MM.1S (cell line): ENCODE measurements around the gene FAHD1.

Experiments used
- DNase-seq: peaks from one replicate; pipeline ENCODE4 v3.0.0-alpha.2; 2015
- H2AFZ ChIP-seq: fragments of 300-600 bp; sonication (generic); 2 replicates; pipeline ENCODE4 v1.6.0; 2016; ENCODE audit warnings: antibody characterized with exemption, low read length
- H3F3A ChIP-seq: fragments of 300-600 bp; sonication (generic); 2 replicates; pipeline ENCODE4 v1.6.1; 2016; ENCODE audit warnings: mild to moderate bottlenecking, antibody characterized with exemption, low read length, moderate library complexity, mixed read lengths; ENCODE audit not compliant: insufficient read depth
- H3K27ac ChIP-seq: fragments of 300-600 bp; sonication (generic); 2 replicates; pipeline ENCODE4 v1.5.1; 2016; ENCODE audit warnings: mild to moderate bottlenecking, low read length
- H3K27me3 ChIP-seq: fragments of 300-600 bp; sonication (generic); replicated peaks from 2 replicates; pipeline ENCODE4 v1.6.0; 2016; ENCODE audit warnings: low read length; ENCODE audit not compliant: insufficient read depth
- H3K36me3 ChIP-seq: fragments of 300-600 bp; sonication (generic); replicated peaks from 2 replicates; pipeline ENCODE4 v1.6.1; 2016; ENCODE audit warnings: mild to moderate bottlenecking, low read length, mixed read lengths; ENCODE audit not compliant: insufficient read depth
- H3K4me1 ChIP-seq: fragments of 300-600 bp; sonication (generic); 2 replicates; pipeline ENCODE4 v1.6.1; 2016; ENCODE audit warnings: low read length, mixed read lengths
- H3K4me2 ChIP-seq: fragments of 300-600 bp; sonication (generic); 2 replicates; pipeline ENCODE4 v1.6.0; 2016; ENCODE audit warnings: low read depth, low read length
- H3K4me3 ChIP-seq: fragments of 300-600 bp; sonication (generic); 2 replicates; pipeline ENCODE4 v1.5.1; 2016; ENCODE audit warnings: low read length, mixed read lengths
- H3K79me2 ChIP-seq: fragments of 300-600 bp; sonication (generic); 2 replicates; pipeline ENCODE4 v1.6.1; 2016; ENCODE audit warnings: mixed run types, low read length, mixed read lengths
- H3K9ac ChIP-seq: fragments of 300-600 bp; sonication (generic); 2 replicates; pipeline ENCODE4 v1.6.1; 2016; ENCODE audit warnings: low read length, mixed read lengths
- H3K9me2 ChIP-seq: fragments of 300-600 bp; sonication (generic); replicated peaks from 2 replicates; pipeline ENCODE4 v1.6.1; 2016; ENCODE audit warnings: mild to moderate bottlenecking, low read length, mixed read lengths; ENCODE audit not compliant: insufficient read depth
- H3K9me3 ChIP-seq: fragments of 300-600 bp; sonication (generic); replicated peaks from 2 replicates; pipeline ENCODE4 v1.6.1; 2016; ENCODE audit warnings: mild to moderate bottlenecking, low read length, mixed read lengths; ENCODE audit not compliant: insufficient read depth
- H4K20me1 ChIP-seq: fragments of 300-600 bp; sonication (generic); 2 replicates; pipeline ENCODE4 v1.6.1; 2016; ENCODE audit warnings: mild to moderate bottlenecking, low read length, moderate library complexity, mixed read lengths; ENCODE audit not compliant: insufficient read depth
- CTCF ChIP-seq: fragments of 300-600 bp; sonication (generic); IDR thresholded peaks from 2 replicates; pipeline ENCODE4 v1.5.1; 2016; ENCODE audit warnings: antibody characterized with exemption, low read length, mixed read lengths
- EZH2 ChIP-seq: fragments of 300-600 bp; sonication (generic); optimal IDR thresholded peaks from 2 replicates; pipeline ENCODE3; 2017; ENCODE audit warnings: low read depth, mild to moderate bottlenecking, antibody characterized with exemption, low read length, mixed read lengths
- EZH2phosphoT487 ChIP-seq: fragments of 300-600 bp; sonication (generic); IDR thresholded peaks from 2 replicates; pipeline ENCODE4 v1.6.1; 2018; ENCODE audit warnings: antibody characterized with exemption, low read length

Gene FAHD1

GRCh38 chr16:1826691-1827573 is at the start of gene FAHD1, which contains the start of gene HAGH:
Gene FAHD1 (plus strand): TSS chr16:1827206. CDS start chr16:1827239, 33 bp downstream.
Gene HAGH (minus strand): TSS chr16:1826825. CDS start chr16:1826787, 38 bp downstream.
- Histone ChIP-seq H4K20me1 (no peaks in the 10 kb centered on the region), H3K9me2 (no peaks in the 10 kb centered on the region), H3K4me2 (peak within 1 kb of the TSS; percentile 94), H3K4me3 (peak within 1 kb of the TSS; percentile 99), H3K36me3 (no peaks in the 10 kb centered on the region), H3K27ac (peak within 1 kb of the TSS; percentile 44; the same call in 1 of the 2 replicates), H3K27me3 (no peaks in the 10 kb centered on the region), H3F3A (peaks cover 6% of the 10 kb centered on the region), H3K9me3 (no peaks in the 10 kb centered on the region), H3K79me2 (peaks cover 59% of the 10 kb centered on the region), H3K9ac (peak within 1 kb of the TSS; percentile 72), H3K4me1 (peaks cover 12% of the 10 kb centered on the region; the same call in 1 of the 2 replicates), H2AFZ (peak within 1 kb of the TSS; percentile 94)
- no peak for TF ChIP-seq CTCF
- TF ChIP-seq EZH2phosphoT487: no peak
- no peak for TF ChIP-seq EZH2
- DNase-seq: peak; percentile 92

- Histone ChIP-seq H3K4me3 (no peak overlapping the region), H3K27ac (no peak overlapping the region), H3K4me1 (peaks cover 8% of the 10 kb centered on the region; the same call in 1 of the 2 replicates), H3K9ac (no peak overlapping the region), H3K9me2 (no peaks in the 10 kb centered on the region), H3K4me2 (no peak overlapping the region), H2AFZ (no peak overlapping the region), H3K9me3 (no peaks in the 10 kb centered on the region), H3K27me3 (no peaks in the 10 kb centered on the region), H3F3A (peaks cover 20% of the 10 kb centered on the region), H3K36me3 (no peaks in the 10 kb centered on the region), H4K20me1 (no peaks in the 10 kb centered on the region), H3K79me2 (peaks cover 59% of the 10 kb centered on the region)
- no peak for TF ChIP-seq EZH2
- TF ChIP-seq CTCF: no peak
- no peak for TF ChIP-seq EZH2phosphoT487
- no peak for DNase-seq
Measured at GRCh38 chr16:1777375-1778199, 49.4 kb upstream of the FAHD1 start.

GRCh38 chr16:1778200-1779179 is 48.5 kb upstream of the FAHD1 start:
- no peak for DNase-seq
- H3K9me3 ChIP-seq: no peaks in the 10 kb centered on the region
- H3K9ac ChIP-seq: no peak overlapping the region
- no peaks in the 10 kb centered on the region for H3K27me3 ChIP-seq
- no peaks in the 10 kb centered on the region for H4K20me1 ChIP-seq
- H3K4me3 ChIP-seq: no peak overlapping the region
- H3K9me2 ChIP-seq: no peaks in the 10 kb centered on the region
- H3K79me2 ChIP-seq: peaks cover 56% of the 10 kb centered on the region
- no peak overlapping the region for H2AFZ ChIP-seq
- no peak overlapping the region for H3K27ac ChIP-seq
- H3K4me2 ChIP-seq: no peak overlapping the region
- TF ChIP-seq EZH2 (no peak), CTCF (no peak), EZH2phosphoT487 (no peak)
- no peaks in the 10 kb centered on the region for H3K36me3 ChIP-seq
- H3F3A ChIP-seq: peaks cover 17% of the 10 kb centered on the region; the same call in 1 of the 2 replicates
- peaks cover 8% of the 10 kb centered on the region; the same call in 1 of the 2 replicates for H3K4me1 ChIP-seq
